Breast epithelium (tissue), 4 donors: ENCODE measurements around the gene ZNF423. TPM values are rescaled to one million over a fixed set of nuclear protein-coding genes. Genes with fewer than 3 reads are reported as not detected.

ENCODE experiments used
- DNase-seq, 2 donors: peaks; one replicate each; pipeline ENCODE4 v3.0.0-alpha.2; 2019; ENCODE audit warnings: low spot score in 2 of 2
- H3K27ac ChIP-seq, 2 donors: fragments of 200-600 bp; sonication (generic) in 1 of 2; one replicate each; pipeline ENCODE4 v1.5.1; 2016 to 2019; ENCODE audit warnings: mild to moderate bottlenecking in 1 of 2
- H3K27me3 ChIP-seq, 2 donors: fragments of 200-600 bp; sonication (generic) in 1 of 2; one replicate each; pipeline versions ENCODE4 v1.5.1 to v1.6.0; 2017 to 2019; ENCODE audit warnings: control low read depth in 1 of 2, mild to moderate bottlenecking in 1 of 2
- H3K36me3 ChIP-seq: fragments of 200-600 bp; one replicate; pipeline ENCODE4 v1.5.1; 2019
- H3K4me1 ChIP-seq, 2 donors: fragments of 200-600 bp; sonication (generic); one replicate each; pipeline ENCODE4 v1.5.1; 2016 to 2019; ENCODE audit warnings: control low read depth in 1 of 2
- H3K4me3 ChIP-seq, 3 donors: fragments of 200-600 bp; sonication (generic); 1 replicate in 2 of 3; 2 replicates in 1 of 3; pipeline ENCODE4 v1.5.1; 2016 to 2019; ENCODE audit warnings: mild to moderate bottlenecking in 3 of 3, moderate library complexity in 2 of 3
- H3K9me3 ChIP-seq, 2 donors: fragments of 200-600 bp; sonication (generic) in 1 of 2; one replicate each; pipeline ENCODE4 v1.5.1; 2016 to 2019; ENCODE audit warnings: control low read depth in 1 of 2
- CTCF ChIP-seq, 3 donors: fragments of 450-650 bp; IDR thresholded peaks; one replicate each; pipeline ENCODE4 v1.5.1; 2016 to 2017; ENCODE audit warnings: antibody characterized with exemption in 3 of 3, mild to moderate bottlenecking in 3 of 3, moderate library complexity in 3 of 3
- POLR2A ChIP-seq: fragments of 450-650 bp; IDR thresholded peaks from one replicate; pipeline ENCODE4 v1.6.1; 2016; ENCODE audit warnings: antibody characterized with exemption, mild to moderate bottlenecking, moderate library complexity
- POLR2AphosphoS5 ChIP-seq, 3 donors: sonication (generic); formaldehyde crosslinking; IDR thresholded peaks; one replicate each; pipeline ENCODE4 v1.6.1; 2017; ENCODE audit warnings: antibody characterized with exemption in 3 of 3
- intact Hi-C: fragments of 100-400 bp; cut with DNase I; formaldehyde crosslinking; loops from one replicate; pipeline ENCODE4 v1.15.1; 2023; ENCODE audit warnings: low total_unique reads
- total RNA-seq, 3 donors: library from RNA; depleted of rRNA; stranded (reverse); fragments of >200 nt; gene quantifications; one replicate each; pipeline ENCODE4 v1.1.0, GENCODE V29; 2016

ZNF423 gene
- total RNA-seq, 3 donors from 2014 or later, result 4.7 to 8.0 (median 5.9) TPM

GRCh38 chr16:49625311-49626065, 230.4 kb downstream of the ZNF423 start:
- Histone ChIP-seq H3K27me3 (no peaks in the 10 kb centered on the region), H3K9me3 (no peaks in the 10 kb centered on the region), H3K4me3 (no peak overlapping the region), H3K36me3 (no peaks in the 10 kb centered on the region), H3K27ac (no peak overlapping the region), H3K4me1 (no peaks in the 10 kb centered on the region)
- no peak for DNase-seq
- intact Hi-C loops, result no loop called here
- TF ChIP-seq CTCF (IDR thresholded peaks at IDR 0.05) (no peak), POLR2AphosphoS5 (IDR thresholded peaks at IDR 0.05) (no peak), POLR2A (no peak)

GRCh38 chr16:49623501-49624266, 232.2 kb downstream of the ZNF423 start:
- DNase-seq, result no peak
- H3K4me3 ChIP-seq, result no peak overlapping the region
- H3K36me3 ChIP-seq, result no peaks in the 10 kb centered on the region
- TF ChIP-seq POLR2AphosphoS5 (IDR thresholded peaks at IDR 0.05), result no peak
- no peak for TF ChIP-seq POLR2A
- no peak for TF ChIP-seq CTCF (IDR thresholded peaks at IDR 0.05)
- intact Hi-C loops, result no loop called here
- H3K27me3 ChIP-seq, result no peaks in the 10 kb centered on the region
- H3K9me3 ChIP-seq, result no peaks in the 10 kb centered on the region
- no peak overlapping the region for H3K27ac ChIP-seq
- H3K4me1 ChIP-seq, result no peaks in the 10 kb centered on the region

GRCh38 chr16:49622421-49623402, 233.2 kb downstream of the ZNF423 start:
- DNase-seq, result no peak
- no peaks in the 10 kb centered on the region for H3K36me3 ChIP-seq
- H3K27me3 ChIP-seq, result no peaks in the 10 kb centered on the region
- no peaks in the 10 kb centered on the region for H3K4me1 ChIP-seq
- no peak for TF ChIP-seq POLR2AphosphoS5 (IDR thresholded peaks at IDR 0.05)
- intact Hi-C loops, result no loop called here
- no peaks in the 10 kb centered on the region for H3K9me3 ChIP-seq
- H3K4me3 ChIP-seq, result no peak overlapping the region
- H3K27ac ChIP-seq, result no peak overlapping the region

- Histone ChIP-seq H3K4me1 (no peaks in the 10 kb centered on the region), H3K27me3 (no peaks in the 10 kb centered on the region), H3K27ac (no peak overlapping the region), H3K9me3 (no peaks in the 10 kb centered on the region), H3K36me3 (no peaks in the 10 kb centered on the region), H3K4me3 (no peak overlapping the region)
- DNase-seq, result no peak
- intact Hi-C loops, result no loop called here
- TF ChIP-seq CTCF (IDR thresholded peaks at IDR 0.05) (no peak), POLR2A (no peak), POLR2AphosphoS5 (IDR thresholded peaks at IDR 0.05) (no peak)
Measured at GRCh38 chr16:49622084-49622390, 233.9 kb downstream of the ZNF423 start.

- intact Hi-C loops, result no loop called here
- TF ChIP-seq POLR2AphosphoS5 (IDR thresholded peaks at IDR 0.05), result no peak
- TF ChIP-seq CTCF (IDR thresholded peaks at IDR 0.05), result no peak
- no peak for TF ChIP-seq POLR2A
- H3K4me1 ChIP-seq, result no peaks in the 10 kb centered on the region
Measured at GRCh38 chr16:49621241-49622083, 234.4 kb downstream of the ZNF423 start.

More at GRCh38 chr16:49621241-49622083, 234.4 kb downstream of the ZNF423 start:
- H3K36me3 ChIP-seq, result no peaks in the 10 kb centered on the region
- H3K9me3 ChIP-seq, result no peaks in the 10 kb centered on the region
- no peak for DNase-seq
- H3K4me3 ChIP-seq, result no peak overlapping the region
- no peaks in the 10 kb centered on the region for H3K27me3 ChIP-seq
- peak overlapping the region in 1 of 2 donors; percentile 80 for H3K27ac ChIP-seq
